Loucy (cell line): ENCODE results near the gene GDI2.

ENCODE experiments used
- CTCF ChIP-seq: fragments of 200-600 bp; sonication (generic); conservative IDR thresholded peaks from 2 replicates; pipeline ENCODE4 v1.5.1; 2014; ENCODE audit warnings: mild to moderate bottlenecking, antibody characterized with exemption, low read length
- EZH2phosphoT487 ChIP-seq: fragments of 200-600 bp; IDR thresholded peaks from 2 replicates; pipeline ENCODE4 v1.6.1; 2018; ENCODE audit warnings: antibody characterized with exemption, mild to moderate bottlenecking, moderate library complexity, borderline replicate concordance

- no peak for TF ChIP-seq CTCF
- TF ChIP-seq EZH2phosphoT487 = no peak
Observed at GRCh38 chr10:5765617-5766016, 47.6 kb downstream of the GDI2 start.
